SKM-1 (cell line): ENCODE data around the gene NCOA3.
"Not testable (repeated sequence)": the region's sequence is repeated elsewhere in the genome, so short reads cannot be mapped to it uniquely, and the experiment has no call there.

Experiments used
- DNase-seq: peaks from one replicate; lab custom pipeline; 2025; ENCODE audit not compliant: unreplicated experiment; lab: John Stamatoyannopoulos, UW

The NCOA3 gene

DNA sequence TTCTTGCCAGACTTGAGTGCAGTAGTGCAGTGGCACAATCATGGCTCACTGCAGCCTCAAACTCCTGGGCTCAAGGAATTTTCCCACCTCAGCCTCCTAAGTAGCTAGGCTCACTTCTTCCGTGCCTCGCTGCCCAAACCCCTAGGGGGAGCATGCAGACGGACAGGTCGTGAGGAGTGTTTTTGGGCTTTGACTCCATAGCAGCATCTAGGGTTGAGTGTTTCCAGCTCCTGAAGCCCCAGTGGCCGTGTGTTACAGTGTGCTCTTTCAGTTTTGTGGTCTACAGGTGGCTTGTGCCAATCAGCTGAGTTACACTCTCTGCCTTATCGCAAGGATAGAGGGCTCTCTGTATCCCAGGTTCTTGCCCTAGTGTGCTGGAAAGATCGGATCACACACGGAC is 33.4 kb downstream of the NCOA3 start:
- no peak for DNase-seq

- DNase-seq: no peak
Observed at GRCh38 chr20:47535994-47536393, 34.3 kb downstream of the NCOA3 start.

- DNase-seq: peak; percentile 66
Observed at GRCh38 chr20:47540443-47541354, 39.0 kb downstream of the NCOA3 start.

- DNase-seq: no peak
Observed at GRCh38 chr20:47541355-47541922, 39.8 kb downstream of the NCOA3 start.

- DNase-seq: no peak
Observed at GRCh38 chr20:47543006-47543431, 41.3 kb downstream of the NCOA3 start.

- no peak for DNase-seq
Observed at GRCh38 chr20:47544240-47544639, 42.6 kb downstream of the NCOA3 start.

GRCh38 chr20:47544852-47545251 is 43.2 kb downstream of the NCOA3 start:
- no peak for DNase-seq

- no peak for DNase-seq
Observed at GRCh38 chr20:47545499-47545898, 43.8 kb downstream of the NCOA3 start.

- DNase-seq: no peak
Observed at GRCh38 chr20:47546184-47547033, 44.7 kb downstream of the NCOA3 start.

DNA sequence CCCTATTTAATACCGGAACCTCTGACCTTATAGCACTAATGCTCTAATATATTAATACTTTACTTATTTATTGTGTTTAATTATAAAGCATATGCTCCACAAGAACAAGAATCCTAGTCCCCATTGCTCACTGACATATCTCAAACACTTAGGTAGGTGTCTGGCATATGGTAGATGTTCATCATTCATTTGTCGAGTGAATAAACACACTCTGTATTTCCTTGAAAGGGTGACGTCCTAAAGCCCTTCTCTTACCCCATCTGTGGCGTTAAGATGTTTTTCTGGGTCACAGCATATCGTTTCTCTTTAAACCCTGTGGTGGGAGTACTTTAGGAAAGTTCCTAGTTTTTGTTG is 45.3 kb downstream of the NCOA3 start:
- DNase-seq: no peak

DNA sequence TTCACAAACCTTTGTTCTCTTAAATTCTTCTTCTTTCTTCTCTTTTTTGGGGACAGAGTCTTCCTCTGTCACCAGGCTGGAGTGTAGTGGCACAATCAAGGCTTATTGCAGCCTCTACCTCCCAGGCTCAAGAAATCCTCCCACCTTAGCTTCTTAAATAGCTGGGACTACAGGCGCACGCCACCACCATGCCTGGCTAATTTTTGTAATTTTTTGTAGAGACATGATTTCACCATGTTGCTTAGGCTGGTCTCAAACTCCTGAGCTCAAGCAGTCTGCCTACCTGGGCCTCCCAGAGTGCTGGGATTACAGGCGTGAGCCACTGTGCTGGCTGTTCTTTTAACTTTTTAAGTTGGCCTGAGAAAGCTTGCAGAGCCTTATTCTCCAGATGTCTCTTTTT is 48.0 kb downstream of the NCOA3 start:
- DNase-seq: no peak

DNA sequence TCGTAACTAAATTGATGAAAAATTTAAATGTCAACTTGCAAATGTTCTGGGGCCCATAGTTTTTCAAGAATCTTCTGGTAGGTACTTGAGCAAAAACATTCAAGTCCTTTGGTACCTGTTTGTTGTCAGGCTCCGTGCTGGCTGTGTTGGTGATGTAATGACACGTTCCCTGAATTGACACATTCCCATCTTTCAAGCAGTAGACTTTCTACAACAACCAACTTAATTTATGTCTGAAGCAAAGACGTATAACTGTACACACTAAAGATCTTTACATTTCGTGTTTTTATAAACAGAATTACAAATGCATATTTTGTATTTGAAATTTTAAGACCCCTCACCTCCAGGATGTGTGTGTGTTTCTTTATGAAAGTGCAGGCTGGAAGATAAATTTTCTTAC is 49.5 kb downstream of the NCOA3 start:
- no peak for DNase-seq

GRCh38 chr20:47551841-47552240 is 50.2 kb downstream of the NCOA3 start:
- no peak for DNase-seq

GRCh38 chr20:47552996-47553395 is 51.3 kb downstream of the NCOA3 start:
- DNase-seq: no peak

- not testable (repeated sequence) for DNase-seq
Observed at GRCh38 chr20:47553594-47554235, 52.0 kb downstream of the NCOA3 start.

GRCh38 chr20:47554283-47554682 is 52.6 kb downstream of the NCOA3 start:
- DNase-seq: not testable (repeated sequence)

GRCh38 chr20:47557218-47557617 is 55.5 kb downstream of the NCOA3 start:
- no peak for DNase-seq

DNA sequence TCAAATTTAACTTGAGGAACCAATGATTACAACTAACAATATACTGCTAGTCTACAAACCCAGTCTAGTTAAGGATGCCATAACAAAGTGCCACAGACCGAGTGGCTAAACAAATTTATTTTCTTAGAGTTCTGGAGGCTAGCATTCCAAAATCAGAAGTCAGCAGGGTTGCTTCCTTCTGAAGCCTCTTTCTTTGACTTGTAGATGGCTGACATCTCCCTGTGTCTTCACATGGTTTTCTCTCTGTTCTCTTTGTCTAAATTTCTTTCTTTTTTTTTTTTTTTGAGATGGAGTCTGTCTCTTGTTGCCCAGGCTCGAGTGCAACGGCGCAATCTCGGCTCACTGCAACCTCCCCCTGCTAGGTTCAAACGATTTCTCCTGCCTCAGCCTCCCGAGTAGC is 56.1 kb downstream of the NCOA3 start:
- DNase-seq: no peak

DNA sequence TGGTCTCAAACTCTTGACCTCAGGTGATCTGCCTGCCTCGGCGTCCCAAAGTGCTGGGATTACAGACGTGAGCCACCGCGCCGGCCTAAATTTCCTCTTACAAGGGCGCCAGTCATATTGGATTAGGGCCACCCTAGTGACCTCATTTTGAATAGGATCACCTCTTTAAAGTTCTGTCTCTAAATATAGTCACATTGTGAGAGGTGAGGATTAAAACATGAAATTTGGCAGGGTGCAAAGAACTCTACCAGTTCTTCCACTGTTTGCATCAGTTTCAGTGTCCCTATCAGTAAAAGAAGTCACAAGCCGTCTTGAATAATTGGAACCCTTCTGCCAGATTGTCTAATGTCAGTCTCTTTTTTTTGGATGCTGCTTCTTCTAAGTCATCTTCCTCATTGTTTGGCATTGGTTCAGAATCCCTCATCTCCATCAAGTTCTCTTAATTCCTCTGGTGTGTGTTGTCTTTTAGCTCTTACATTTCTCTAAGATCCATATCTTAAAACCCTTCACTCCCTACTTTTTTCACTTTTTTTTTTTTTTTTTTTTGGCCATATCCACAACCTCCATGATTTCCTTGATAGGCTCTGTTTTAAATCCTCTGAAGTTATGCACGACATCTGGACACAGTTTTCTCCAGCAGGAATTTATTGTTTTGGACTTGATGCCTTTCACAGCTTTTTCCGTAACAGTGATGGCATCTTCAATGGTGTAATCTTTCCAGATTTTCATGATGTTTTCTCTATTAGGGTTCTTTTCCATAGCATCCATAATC is 56.8 kb downstream of the NCOA3 start:
- DNase-seq: no peak

GRCh38 chr20:47559141-47559540 is 57.5 kb downstream of the NCOA3 start:
- DNase-seq: no peak
